IMR-90 (cell line): Measurements from ENCODE around the gene NELL1. TPM values are rescaled to one million over a fixed set of nuclear protein-coding genes. Genes with fewer than 3 reads are reported as not detected.

ENCODE experiments used
- ATAC-seq: fragments of 200-7000 bp; cut with Tn5 transposase; 2 replicates; pipeline ENCODE4 v1.9.1; 2020; ENCODE audit warnings: low read depth, mild to moderate bottlenecking, moderate library complexity
- BruUV-seq: library from RNA; stranded (reverse); fragments of 400-500 nt; replicated peaks from 2 replicates; lab custom pipeline; 2021; lab: Mats Ljungman, UMichigan
- CTCF ChIA-PET: fragments of 300-600 bp; formaldehyde crosslinking; extraction: SDS; loops from one replicate; lab custom pipeline; 2021; ENCODE audit warnings: antibody characterized with exemption; lab: Yijun Ruan, JAX
- POLR2A ChIA-PET: fragments of 300-600 bp; sonication (Branson Sonifier 250); formaldehyde crosslinking; loops from one replicate; lab custom pipeline; 2022; ENCODE audit warnings: antibody characterized with exemption; ENCODE audit not compliant: unreplicated experiment; lab: Charles Lee
- DNase-seq: peaks from one replicate; pipeline ENCODE4 v3.0.0; 2013
- H2AFZ ChIP-seq: replicated peaks from 2 replicates; pipeline ENCODE3; 2013; ENCODE audit warnings: low read length, mild to moderate bottlenecking; ENCODE audit not compliant: poor library complexity
- H2AK5ac ChIP-seq: 2 replicates; pipeline ENCODE4 v1.6.1; 2013; ENCODE audit warnings: low read depth, low read length, inconsistent platforms
- H2AK9ac ChIP-seq: replicated peaks from 2 replicates; pipeline ENCODE3; 2013; ENCODE audit warnings: mild to moderate bottlenecking, low read depth, low read length, moderate library complexity; ENCODE audit not compliant: poor library complexity
- H2BK120ac ChIP-seq: 2 replicates; pipeline ENCODE4 v1.6.1; 2013; ENCODE audit warnings: low read depth, low read length, inconsistent platforms
- H2BK15ac ChIP-seq: 3 replicates; pipeline ENCODE4 v1.6.1; 2013; ENCODE audit warnings: low read depth, low read length, inconsistent platforms
- H2BK20ac ChIP-seq: 2 replicates; pipeline ENCODE4 v1.6.1; 2013; ENCODE audit warnings: low read depth, mild to moderate bottlenecking, inconsistent platforms, low read length, moderate library complexity
- H2BK5ac ChIP-seq: 2 replicates; pipeline ENCODE4 v1.6.1; 2013; ENCODE audit warnings: mild to moderate bottlenecking, low read depth, low read length, inconsistent platforms; ENCODE audit not compliant: poor library complexity, severe bottlenecking
- H3K14ac ChIP-seq: replicated peaks from 2 replicates; pipeline ENCODE4 v1.6.1; 2013; ENCODE audit warnings: low read depth, low read length, inconsistent platforms
- H3K18ac ChIP-seq: 2 replicates; pipeline ENCODE4 v1.6.1; 2013; ENCODE audit warnings: low read depth, low read length, control low read depth
- H3K23ac ChIP-seq: 2 replicates; pipeline ENCODE4 v1.6.1; 2013; ENCODE audit warnings: low read depth, low read length, inconsistent platforms
- H3K27ac ChIP-seq: 2 replicates; pipeline ENCODE4 v1.5.1; 2013; ENCODE audit warnings: mild to moderate bottlenecking, control low read depth, low read length; ENCODE audit not compliant: insufficient read depth
- H3K27me3 ChIP-seq: 2 replicates; pipeline ENCODE4 v1.6.1; 2013; ENCODE audit warnings: low read length; ENCODE audit not compliant: control insufficient read depth, insufficient read depth
- H3K36me3 ChIP-seq: 2 replicates; pipeline ENCODE4 v1.6.1; 2013; ENCODE audit warnings: low read length, mixed read lengths; ENCODE audit not compliant: control insufficient read depth, insufficient read depth
- H3K4ac ChIP-seq: 2 replicates; pipeline ENCODE4 v1.6.1; 2013; ENCODE audit warnings: low read depth, low read length, inconsistent platforms
- H3K4me1 ChIP-seq: 2 replicates; pipeline ENCODE4 v1.6.1; 2013; ENCODE audit warnings: low read length, mixed read lengths; ENCODE audit not compliant: control insufficient read depth, insufficient read depth
- H3K4me2 ChIP-seq: 2 replicates; pipeline ENCODE4 v1.6.1; 2013; ENCODE audit warnings: low read depth, mild to moderate bottlenecking, control low read depth, low read length, moderate library complexity
- H3K4me3 ChIP-seq: 2 replicates; pipeline ENCODE4 v1.5.1; 2013; ENCODE audit warnings: low read depth, mild to moderate bottlenecking, control low read depth, low read length, moderate library complexity; ENCODE audit not compliant: insufficient read depth
- H3K56ac ChIP-seq: 2 replicates; pipeline ENCODE4 v1.6.1; 2013; ENCODE audit warnings: low read length, inconsistent platforms; ENCODE audit not compliant: insufficient read depth; ENCODE audit errors: extremely low read depth
- H3K79me1 ChIP-seq, 2 experiments: 2 replicates each; pipeline ENCODE4 v1.6.1; 2013; ENCODE audit warnings: low read length in 2 of 2, inconsistent platforms in 1 of 2, low read depth in 1 of 2
- H3K9ac ChIP-seq: 2 replicates; pipeline ENCODE4 v1.6.1; 2013; ENCODE audit warnings: low read depth, low read length, control low read depth
- H3K9me1 ChIP-seq: 2 replicates; pipeline ENCODE4 v1.6.1; 2013; ENCODE audit warnings: low read length, inconsistent platforms; ENCODE audit not compliant: insufficient read depth
- H3K9me3 ChIP-seq: 2 replicates; pipeline ENCODE4 v1.6.1; 2013; ENCODE audit warnings: low read length; ENCODE audit not compliant: control insufficient read depth, insufficient read depth
- H4K20me1 ChIP-seq: 2 replicates; pipeline ENCODE4 v1.6.1; 2013; ENCODE audit warnings: low read length, inconsistent platforms; ENCODE audit not compliant: insufficient read depth
- H4K5ac ChIP-seq: 2 replicates; pipeline ENCODE4 v1.6.1; 2013; ENCODE audit warnings: mild to moderate bottlenecking, low read depth, low read length, control low read depth
- H4K8ac ChIP-seq, 2 experiments: 2 replicates each; pipeline ENCODE4 v1.6.1; 2013; ENCODE audit warnings: low read depth in 2 of 2, low read length in 2 of 2, control low read depth in 1 of 2, inconsistent platforms in 1 of 2
- H4K91ac ChIP-seq: 2 replicates; pipeline ENCODE4 v1.6.1; 2013; ENCODE audit warnings: low read depth, low read length, inconsistent platforms; ENCODE audit not compliant: insufficient read depth
- BHLHE40 ChIP-seq: fragments of 150-350 bp; IDR thresholded peaks from 2 replicates; pipeline ENCODE4 v1.6.1; 2016; ENCODE audit warnings: mild to moderate bottlenecking, low read depth, low read length
- MAFK ChIP-seq: IDR thresholded peaks from 2 replicates; pipeline ENCODE4 v1.6.1; 2012; ENCODE audit warnings: low read depth, low read length, improper control_type of control experiment
- WGBS, 2 experiments: methylation state at CpG; one replicate each; pipeline versions ENCODE4 v1.1.5 to v1.1.7; 2013; ENCODE audit warnings: missing lambda C conversion rate in 2 of 2; ENCODE audit not compliant: insufficient read length in 1 of 2; ENCODE audit errors: extremely low coverage in 2 of 2; 5-methylcytosine and 5-hydroxymethylcytosine counted together
- dilution Hi-C: fragments of 300-500 bp; cut with HindIII; formaldehyde crosslinking; loops from one replicate; pipeline ENCODE4 v1.14.3; 2018; ENCODE audit warnings: low sequenced_read_pairs; ENCODE audit not compliant: unreplicated experiment
- in situ Hi-C: fragments of 300-500 bp; cut with MboI; formaldehyde crosslinking; loops from 3 replicates; pipeline ENCODE4 v1.14.3; 2019; ENCODE audit warnings: low sequenced_read_pairs, inconsistent platforms, mixed read lengths
- intact Hi-C: fragments of 100-400 bp; cut with micrococcal nuclease; formaldehyde crosslinking; loops from 2 replicates; pipeline ENCODE4 v1.10.0; 2022
- polyA plus RNA-seq, 3 experiments: library from polyadenylated mRNA; depleted of rRNA; stranded (reverse); fragments of >200 nt; gene quantifications; 2 replicates each; pipeline ENCODE4 v1.2.3, GENCODE V29; 2012; ENCODE audit warnings: low replicate concordance in 1 of 3
- total RNA-seq: library from RNA; depleted of rRNA; stranded (reverse); fragments of >200 nt; gene quantifications from 2 replicates; pipeline ENCODE4 v1.2.3, GENCODE V29; 2012

Gene NELL1
- total and polyA plus RNA-seq, 2 of the 4 experiments (the other 2 are of a cell fraction): not detected

DNA sequence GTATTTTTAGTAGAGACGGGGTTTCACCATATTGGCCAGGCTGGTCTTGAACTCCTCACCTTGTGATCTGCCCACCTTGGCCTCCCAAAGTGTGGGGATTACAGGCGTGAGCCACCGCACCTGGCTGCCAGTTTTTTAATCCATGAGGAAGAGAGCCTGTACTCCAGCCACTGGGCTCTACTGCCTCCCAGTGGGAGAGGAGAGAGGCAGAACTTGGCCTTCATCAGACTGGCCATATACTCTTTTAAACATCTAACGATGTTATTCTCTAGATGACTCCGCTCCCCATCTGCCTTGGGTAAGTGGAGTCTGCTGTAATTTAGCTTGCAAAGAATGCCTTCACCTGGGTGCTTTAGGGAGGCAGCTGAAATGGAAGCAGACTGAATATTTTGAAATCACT is 35.3 kb upstream of the NELL1 start:
- ATAC-seq: no peak
- no peak overlapping the region for H2AK5ac ChIP-seq
- H3K4me2 ChIP-seq: no peak overlapping the region
- no peak for DNase-seq
- no CpG with 5 or more reads among the region's 5 CpGs for WGBS, 2 experiments
- ChIA-PET POLR2A (no interaction called here), CTCF (no interaction called here)
- no peaks in the 10 kb centered on the region for H3K27me3 ChIP-seq
- no peaks in the 10 kb centered on the region for H3K79me1 ChIP-seq
- TF ChIP-seq MAFK: no peak
- no peak for TF ChIP-seq BHLHE40
- H4K5ac ChIP-seq: no peak overlapping the region
- no peaks in the 10 kb centered on the region for H4K20me1 ChIP-seq
- H3K36me3 ChIP-seq: no peaks in the 10 kb centered on the region
- no peak overlapping the region for H2AFZ ChIP-seq
- H4K8ac ChIP-seq: no peak overlapping the region
- H3K9ac ChIP-seq: no peak overlapping the region
- no peak overlapping the region for H4K91ac ChIP-seq
- dilution Hi-C loops (no loop called here), intact Hi-C loops (no loop called here), in situ Hi-C loops (no loop called here)
- H3K4me1 ChIP-seq: no peaks in the 10 kb centered on the region
- no TSS peak for BruUV-seq
- H3K9me1 ChIP-seq: no peaks in the 10 kb centered on the region
- H3K14ac ChIP-seq: no peak overlapping the region
- no peak overlapping the region for H2BK15ac ChIP-seq
- H2BK5ac ChIP-seq: no peak overlapping the region
- no peak overlapping the region for H2BK120ac ChIP-seq
- H3K56ac ChIP-seq: no peak overlapping the region
- H3K23ac ChIP-seq: no peak overlapping the region
- no peak overlapping the region for H3K4me3 ChIP-seq
- no peak overlapping the region for H2AK9ac ChIP-seq
- H3K9me3 ChIP-seq: no peaks in the 10 kb centered on the region
- H3K4ac ChIP-seq: no peak overlapping the region
- no peak overlapping the region for H3K18ac ChIP-seq
- H2BK20ac ChIP-seq: no peak overlapping the region
- no peak overlapping the region for H3K27ac ChIP-seq
